Thymus (tissue), 11 donors: ENCODE data around the gene ATP6V0D1. TPM values are rescaled to one million over a fixed set of nuclear protein-coding genes. Genes with fewer than 3 reads are reported as not detected.

Experiments used
- DNase-seq, 9 donors: peaks; one replicate each; pipeline ENCODE4 v3.0.0-alpha.2; 2013; ENCODE audit warnings: low spot score in 9 of 9, low read depth in 6 of 9, missing footprints in 1 of 9
- H3K27ac ChIP-seq, 2 donors: one replicate each; pipeline ENCODE4 v1.5.1; 2013; ENCODE audit warnings: control low read depth in 1 of 2, low read depth in 1 of 2, low read length in 1 of 2, mild to moderate bottlenecking in 1 of 2, moderate library complexity in 1 of 2
- H3K27me3 ChIP-seq, 2 donors: one replicate each; pipeline ENCODE4 v1.5.1; 2013; ENCODE audit warnings: low read length in 1 of 2; ENCODE audit not compliant: control insufficient read depth in 2 of 2, insufficient read depth in 1 of 2
- H3K36me3 ChIP-seq, 2 donors: one replicate each; pipeline ENCODE4 v1.5.1; 2013; ENCODE audit warnings: low read length in 1 of 2, mild to moderate bottlenecking in 1 of 2, moderate library complexity in 1 of 2; ENCODE audit not compliant: control insufficient read depth in 2 of 2, insufficient read depth in 2 of 2
- H3K4me1 ChIP-seq, 2 donors: one replicate each; pipeline ENCODE4 v1.5.1; 2013; ENCODE audit warnings: low read length in 2 of 2; ENCODE audit not compliant: control insufficient read depth in 2 of 2, insufficient read depth in 2 of 2
- H3K4me3 ChIP-seq, 2 donors: one replicate each; pipeline ENCODE4 v1.5.1; 2013; ENCODE audit warnings: low read length in 2 of 2, control low read depth in 1 of 2, mild to moderate bottlenecking in 1 of 2
- H3K9me3 ChIP-seq, 2 donors: one replicate each; pipeline ENCODE4 v1.5.1; 2013; ENCODE audit warnings: low read length in 1 of 2, mild to moderate bottlenecking in 1 of 2; ENCODE audit not compliant: control insufficient read depth in 2 of 2, insufficient read depth in 1 of 2
- WGBS: extraction: QIAGEN DNeasy Blood & Tissue Kit; methylation state at CpG from one replicate; pipeline ENCODE4 v1.1.7; 2013; 5-methylcytosine and 5-hydroxymethylcytosine counted together
- polyA plus RNA-seq: library from polyadenylated mRNA; stranded (reverse); fragments of 200-250 nt; gene quantifications from one replicate; pipeline ENCODE4 v1.2.3, GENCODE V29; 2013
- total RNA-seq: library from RNA; stranded (reverse); fragments of 120-200 nt; gene quantifications from one replicate; pipeline ENCODE4 v1.2.4, GENCODE V29; 2013
- donor health status: healthy.

Gene ATP6V0D1
- total and polyA plus RNA-seq, 2 donors: 44.8 to 51.8 TPM

- peaks cover 0 to 13% of the 10 kb centered on the region in 2 donors for H3K4me1 ChIP-seq
- peaks cover 37 to 88% of the 10 kb centered on the region in 2 donors for H3K27me3 ChIP-seq
- no peak for DNase-seq
- H3K9me3 ChIP-seq: peaks cover 0 to 15% of the 10 kb centered on the region in 2 donors
- H3K27ac ChIP-seq: no peak overlapping the region
- no peak overlapping the region for H3K4me3 ChIP-seq
- no peaks in the 10 kb centered on the region for H3K36me3 ChIP-seq
- 89% methylated on average over 15 of the region's 15 CpGs for WGBS
These were observed 89.3 kb downstream of the ATP6V0D1 start for GRCh38 chr16:67391424-67392300.

GRCh38 chr16:67390816-67391423 is 90.0 kb downstream of the ATP6V0D1 start:
- 95% methylated on average over 11 of the region's 11 CpGs for WGBS
- no peak overlapping the region for H3K27ac ChIP-seq
- peaks cover 0 to 15% of the 10 kb centered on the region in 2 donors for H3K9me3 ChIP-seq
- DNase-seq: no peak
- no peak overlapping the region for H3K4me3 ChIP-seq
- no peaks in the 10 kb centered on the region for H3K36me3 ChIP-seq
- H3K4me1 ChIP-seq: peaks cover 0 to 9% of the 10 kb centered on the region in 2 donors
- H3K27me3 ChIP-seq: peaks cover 34 to 81% of the 10 kb centered on the region in 2 donors

- no peak for DNase-seq
- 70% methylated on average over 27 of the region's 27 CpGs for WGBS
- H3K4me1 ChIP-seq: peaks cover 0 to 9% of the 10 kb centered on the region in 2 donors
These were observed 90.8 kb downstream of the ATP6V0D1 start for GRCh38 chr16:67389911-67390815.

GRCh38 chr16:67388591-67388990 is 92.4 kb downstream of the ATP6V0D1 start:
- Histone ChIP-seq H3K4me3 (no peak overlapping the region), H3K27ac (no peak overlapping the region), H3K36me3 (no peaks in the 10 kb centered on the region), H3K27me3 (peaks cover 11 to 61% of the 10 kb centered on the region in 2 donors), H3K9me3 (peaks cover 0 to under 1% of the 10 kb centered on the region in 2 donors), H3K4me1 (peaks cover 0 to 2% of the 10 kb centered on the region in 2 donors)
- no peak for DNase-seq
- WGBS: 99% methylated on average over 2 of the region's 2 CpGs

More at GRCh38 chr16:67389911-67390815, 90.8 kb downstream of the ATP6V0D1 start:
- no peak overlapping the region for H3K27ac ChIP-seq
- H3K27me3 ChIP-seq: peaks cover 27 to 77% of the 10 kb centered on the region in 2 donors
- H3K9me3 ChIP-seq: peaks cover 0 to 9% of the 10 kb centered on the region in 2 donors
- no peaks in the 10 kb centered on the region for H3K36me3 ChIP-seq
- no peak overlapping the region for H3K4me3 ChIP-seq

- no peak overlapping the region for H3K27ac ChIP-seq
These were observed 92.8 kb downstream of the ATP6V0D1 start for GRCh38 chr16:67388191-67388590.

More at GRCh38 chr16:67388191-67388590, 92.8 kb downstream of the ATP6V0D1 start:
- no peak for DNase-seq
- Histone ChIP-seq H3K36me3 (no peaks in the 10 kb centered on the region), H3K4me1 (peaks cover 0 to 2% of the 10 kb centered on the region in 2 donors), H3K27me3 (peaks cover 7 to 57% of the 10 kb centered on the region in 2 donors), H3K9me3 (no peaks in the 10 kb centered on the region), H3K4me3 (no peak overlapping the region)
- 98% methylated on average over 8 of the region's 8 CpGs for WGBS

Other genes starting within 250 kb of the ATP6V0D1 start
- 5.6 TPM for gene FHOD1, start 233.7 kb downstream of the ATP6V0D1 start, total RNA-seq
- gene FHOD1, start 233.7 kb downstream of the ATP6V0D1 start, polyA plus RNA-seq: 27.8 TPM
- 0.09 TPM for gene SLC9A5, start 232.2 kb downstream of the ATP6V0D1 start, total RNA-seq
- 1.1 TPM for gene SLC9A5, start 232.2 kb downstream of the ATP6V0D1 start, polyA plus RNA-seq
- gene PLEKHG4, start 201.6 kb downstream of the ATP6V0D1 start, total RNA-seq: 12.6 TPM
- gene PLEKHG4, start 201.6 kb downstream of the ATP6V0D1 start, polyA plus RNA-seq: 16.8 TPM
- 0.19 TPM for gene KCTD19, start 154.4 kb downstream of the ATP6V0D1 start, total RNA-seq
- gene KCTD19, start 154.4 kb downstream of the ATP6V0D1 start, polyA plus RNA-seq: 0.34 TPM
- 0.19 TPM for gene LRRC36, start 154.3 kb downstream of the ATP6V0D1 start, total RNA-seq
- 0.78 TPM for gene LRRC36, start 154.3 kb downstream of the ATP6V0D1 start, polyA plus RNA-seq
- 1.6 TPM for gene TPPP3, start 87.7 kb downstream of the ATP6V0D1 start, total RNA-seq
- gene TPPP3, start 87.7 kb downstream of the ATP6V0D1 start, polyA plus RNA-seq: 9.0 TPM
- 0.52 TPM for gene ZDHHC1, start 64.7 kb downstream of the ATP6V0D1 start, total RNA-seq
- gene ZDHHC1, start 64.7 kb downstream of the ATP6V0D1 start, polyA plus RNA-seq: 2.5 TPM
- gene HSD11B2, start 50.0 kb downstream of the ATP6V0D1 start, total RNA-seq: 0.09 TPM
- gene HSD11B2, start 50.0 kb downstream of the ATP6V0D1 start, polyA plus RNA-seq: 7.8 TPM
- gene AGRP, start 2.4 kb upstream of the ATP6V0D1 start, total RNA-seq: 0.09 TPM
- 0.87 TPM for gene AGRP, start 2.4 kb upstream of the ATP6V0D1 start, polyA plus RNA-seq
- gene RIPOR1, start 47.7 kb upstream of the ATP6V0D1 start, total RNA-seq: 5.7 TPM
- gene RIPOR1, start 47.7 kb upstream of the ATP6V0D1 start, polyA plus RNA-seq: 25.4 TPM
- gene CTCF, start 81.4 kb upstream of the ATP6V0D1 start, total RNA-seq: 61.0 TPM
- gene CTCF, start 81.4 kb upstream of the ATP6V0D1 start, polyA plus RNA-seq: 44.5 TPM
- 19.7 TPM for gene CARMIL2, start 164.0 kb upstream of the ATP6V0D1 start, total RNA-seq
- 85.6 TPM for gene CARMIL2, start 164.0 kb upstream of the ATP6V0D1 start, polyA plus RNA-seq
- 15.3 TPM for gene ACD, start 179.1 kb upstream of the ATP6V0D1 start, total RNA-seq
- gene ACD, start 179.1 kb upstream of the ATP6V0D1 start, polyA plus RNA-seq: 23.4 TPM
- gene PARD6A, start 179.8 kb upstream of the ATP6V0D1 start, total RNA-seq: 4.6 TPM
- 5.9 TPM for gene PARD6A, start 179.8 kb upstream of the ATP6V0D1 start, polyA plus RNA-seq
- 12.0 TPM for gene ENKD1, start 185.6 kb upstream of the ATP6V0D1 start, total RNA-seq
- gene ENKD1, start 185.6 kb upstream of the ATP6V0D1 start, polyA plus RNA-seq: 31.3 TPM
- 5.3 TPM for gene C16orf86, start 185.7 kb upstream of the ATP6V0D1 start, total RNA-seq
- 9.4 TPM for gene C16orf86, start 185.7 kb upstream of the ATP6V0D1 start, polyA plus RNA-seq
- 10.2 TPM for gene GFOD2, start 238.2 kb upstream of the ATP6V0D1 start, total RNA-seq
- 11.3 TPM for gene GFOD2, start 238.2 kb upstream of the ATP6V0D1 start, polyA plus RNA-seq